HepG2 (cell line): Measurements from ENCODE around the gene CER1. TPM values are rescaled to one million over a fixed set of nuclear protein-coding genes. Genes with fewer than 3 reads are reported as not detected.

ENCODE experiments used
- BORCS8-MEF2B ChIP-seq: sonication (generic); formaldehyde crosslinking; IDR thresholded peaks from 2 replicates; pipeline ENCODE4 v1.8.0; 2022; ENCODE audit warnings: mild to moderate bottlenecking, missing genetic modification reagents
- MLLT10 ChIP-seq: sonication (generic); formaldehyde crosslinking; IDR thresholded peaks from 2 replicates; pipeline ENCODE4 v1.4.0; 2020; ENCODE audit warnings: missing genetic modification reagents
- NFYB ChIP-seq: sonication (generic); formaldehyde crosslinking; IDR thresholded peaks from 2 replicates; pipeline ENCODE4 v1.4.0; 2020; ENCODE audit warnings: missing genetic modification reagents
- PCBP1 ChIP-seq: fragments of 200-400 bp; formaldehyde crosslinking; IDR thresholded peaks from 2 replicates; pipeline ENCODE4 v1.6.1; 2017; ENCODE audit warnings: mild to moderate bottlenecking, low read depth, low read length, borderline replicate concordance
- PHF8 ChIP-seq: sonication (generic); formaldehyde crosslinking; IDR thresholded peaks from 2 replicates; pipeline ENCODE4 v1.5.0; 2020; ENCODE audit warnings: missing genetic modification reagents
- RBM39 ChIP-seq: fragments of 200-400 bp; formaldehyde crosslinking; IDR thresholded peaks from one replicate; pipeline ENCODE4 v1.6.1; 2018; ENCODE audit warnings: antibody characterized with exemption, mild to moderate bottlenecking, low read depth, low read length; ENCODE audit not compliant: poor library complexity, severe bottlenecking
- SAP130 ChIP-seq: IDR thresholded peaks from 2 replicates; pipeline ENCODE4 v1.6.1; 2016; ENCODE audit warnings: low read depth
- TEAD2 ChIP-seq: sonication (generic); formaldehyde crosslinking; IDR thresholded peaks from 2 replicates; pipeline ENCODE4 v1.9.0; 2021; ENCODE audit warnings: missing genetic modification reagents
- ZNF251 ChIP-seq: sonication (generic); formaldehyde crosslinking; IDR thresholded peaks from 2 replicates; pipeline ENCODE4 v1.9.0; 2021; ENCODE audit warnings: mild to moderate bottlenecking, missing genetic modification reagents
- ZNF441 ChIP-seq: sonication (generic); formaldehyde crosslinking; IDR thresholded peaks from 2 replicates; pipeline ENCODE4 v1.7.0; 2021; ENCODE audit warnings: missing genetic modification reagents, borderline replicate concordance
- ZNF7 ChIP-seq: IDR thresholded peaks from 2 replicates; pipeline ENCODE4 v1.6.1; 2016; ENCODE audit warnings: missing biosample characterization, missing genetic modification reagents
- polyA plus RNA-seq, 8 experiments: library from polyadenylated mRNA; depleted of rRNA in 3 of 8; stranded (reverse) in 7 of 8; unstranded in 1 of 8; fragments of >200 nt; fragmentation: Illumina TruSeq in 4 of 8; extraction: Trizol in 4 of 8; gene quantifications; 2 replicates each; pipeline versions ENCODE4 v1.2.1 to v1.2.3, GENCODE V29; 2011 to 2016; ENCODE audit warnings: low read depth in 4 of 8, missing spikeins in 1 of 8, mixed read lengths in 1 of 8; ENCODE audit not compliant: insufficient read depth in 1 of 8
- total RNA-seq, 5 experiments: library from RNA; depleted of rRNA; stranded (reverse); fragments of >200 nt; fragmentation: Illumina TruSeq; extraction: Trizol; gene quantifications; 2 replicates each; pipeline ENCODE4 v1.2.3, GENCODE V29; 2016; ENCODE audit warnings: low read depth in 1 of 5
- TF ChIP-seq, protein P1 (sequence below): sonication (generic); formaldehyde crosslinking; IDR thresholded peaks from 2 replicates; pipeline ENCODE4 v1.9.0; 2022; ENCODE audit warnings: missing genetic modification reagents, mild to moderate bottlenecking, borderline replicate concordance
- TF ChIP-seq, protein P2 (sequence below): IDR thresholded peaks from 2 replicates; pipeline ENCODE4 v1.6.1; 2016; ENCODE audit warnings: low read depth, control low read depth
- TF ChIP-seq, protein P3 (sequence below): sonication (generic); formaldehyde crosslinking; IDR thresholded peaks from 2 replicates; pipeline ENCODE4 v1.5.1; 2020; ENCODE audit warnings: missing genetic modification reagents, mild to moderate bottlenecking, borderline replicate concordance
- TF ChIP-seq, protein P4 (sequence below), 2 experiments: fragments of 450-650 bp in 1 of 2; sonication (generic) in 1 of 2; formaldehyde crosslinking in 1 of 2; IDR thresholded peaks; 2 replicates each; pipeline versions ENCODE4 v1.6.1 to v1.8.0; 2016 to 2022; ENCODE audit warnings: antibody characterized with exemption in 1 of 2, mild to moderate bottlenecking in 1 of 2, missing genetic modification reagents in 1 of 2

Gene CER1
- total and polyA plus RNA-seq, 2 of the 13 experiments (the other 11 are each of a cell fraction or from before 2014, with no cell fraction given): 0.18 TPM; not detected in 1

DNA sequence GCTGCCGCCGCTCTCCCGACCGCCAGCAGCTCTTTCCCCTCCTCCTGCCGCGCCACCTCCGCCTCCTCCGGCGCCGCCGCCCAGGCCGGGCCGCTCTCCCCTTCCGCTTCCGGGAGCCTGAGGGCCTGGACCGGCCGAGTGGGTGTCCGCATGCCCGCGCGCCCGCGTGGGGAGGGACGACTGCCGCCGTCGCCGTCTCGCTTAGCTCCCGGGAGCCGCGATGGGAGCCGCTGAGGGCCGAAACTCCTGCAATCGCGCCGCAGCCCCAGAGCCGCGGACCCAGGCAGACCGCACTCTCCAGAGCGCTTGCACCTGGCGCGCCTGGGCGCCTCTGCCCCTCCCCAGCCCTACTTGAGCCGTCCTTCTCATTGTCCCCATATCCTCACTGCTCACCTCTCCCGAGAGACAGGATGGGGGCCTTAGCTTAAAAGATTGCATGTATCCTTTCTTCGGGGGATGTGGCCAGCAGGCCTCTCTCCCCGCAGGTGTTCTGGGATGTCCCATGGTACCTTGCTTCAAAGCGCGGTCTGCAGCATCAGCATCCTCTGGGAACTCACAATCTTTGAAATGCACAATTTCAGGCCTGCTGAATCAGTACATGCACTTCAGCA is 29.2 kb downstream of the CER1 start, which contains the start of gene ZDHHC21 (continued):
- TF ChIP-seq, protein P1, sequence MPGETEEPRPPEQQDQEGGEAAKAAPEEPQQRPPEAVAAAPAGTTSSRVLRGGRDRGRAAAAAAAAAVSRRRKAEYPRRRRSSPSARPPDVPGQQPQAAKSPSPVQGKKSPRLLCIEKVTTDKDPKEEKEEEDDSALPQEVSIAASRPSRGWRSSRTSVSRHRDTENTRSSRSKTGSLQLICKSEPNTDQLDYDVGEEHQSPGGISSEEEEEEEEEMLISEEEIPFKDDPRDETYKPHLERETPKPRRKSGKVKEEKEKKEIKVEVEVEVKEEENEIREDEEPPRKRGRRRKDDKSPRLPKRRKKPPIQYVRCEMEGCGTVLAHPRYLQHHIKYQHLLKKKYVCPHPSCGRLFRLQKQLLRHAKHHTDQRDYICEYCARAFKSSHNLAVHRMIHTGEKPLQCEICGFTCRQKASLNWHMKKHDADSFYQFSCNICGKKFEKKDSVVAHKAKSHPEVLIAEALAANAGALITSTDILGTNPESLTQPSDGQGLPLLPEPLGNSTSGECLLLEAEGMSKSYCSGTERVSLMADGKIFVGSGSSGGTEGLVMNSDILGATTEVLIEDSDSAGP (CRISPR knock-in tag): peak; percentile 90
- TF ChIP-seq MLLT10 (CRISPR knock-in tag) (no peak), ZNF7 (CRISPR knock-in tag) (no peak), ZNF251 (no peak), BORCS8-MEF2B (peak; percentile 72; the same call in 1 of the 2 replicates), NFYB (CRISPR knock-in tag) (no peak), TEAD2 (CRISPR knock-in tag) (no peak), ZNF441 (CRISPR knock-in tag) (peak; percentile 89; the same call in 1 of the 2 replicates), SAP130 (CRISPR knock-in tag) (peak; percentile 42; the same call in 1 of the 2 replicates), PCBP1 (no peak), RBM39 (peak; percentile 65), PHF8 (CRISPR knock-in tag) (peak; percentile 96)
- TF ChIP-seq, protein P2, sequence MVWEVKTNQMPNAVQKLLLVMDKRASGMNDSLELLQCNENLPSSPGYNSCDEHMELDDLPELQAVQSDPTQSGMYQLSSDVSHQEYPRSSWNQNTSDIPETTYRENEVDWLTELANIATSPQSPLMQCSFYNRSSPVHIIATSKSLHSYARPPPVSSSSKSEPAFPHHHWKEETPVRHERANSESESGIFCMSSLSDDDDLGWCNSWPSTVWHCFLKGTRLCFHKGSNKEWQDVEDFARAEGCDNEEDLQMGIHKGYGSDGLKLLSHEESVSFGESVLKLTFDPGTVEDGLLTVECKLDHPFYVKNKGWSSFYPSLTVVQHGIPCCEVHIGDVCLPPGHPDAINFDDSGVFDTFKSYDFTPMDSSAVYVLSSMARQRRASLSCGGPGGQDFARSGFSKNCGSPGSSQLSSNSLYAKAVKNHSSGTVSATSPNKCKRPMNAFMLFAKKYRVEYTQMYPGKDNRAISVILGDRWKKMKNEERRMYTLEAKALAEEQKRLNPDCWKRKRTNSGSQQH (CRISPR knock-in tag): 0 out of 2 replicates have a peak, but pooled peaks have one; percentile 35
- TF ChIP-seq, protein P3, sequence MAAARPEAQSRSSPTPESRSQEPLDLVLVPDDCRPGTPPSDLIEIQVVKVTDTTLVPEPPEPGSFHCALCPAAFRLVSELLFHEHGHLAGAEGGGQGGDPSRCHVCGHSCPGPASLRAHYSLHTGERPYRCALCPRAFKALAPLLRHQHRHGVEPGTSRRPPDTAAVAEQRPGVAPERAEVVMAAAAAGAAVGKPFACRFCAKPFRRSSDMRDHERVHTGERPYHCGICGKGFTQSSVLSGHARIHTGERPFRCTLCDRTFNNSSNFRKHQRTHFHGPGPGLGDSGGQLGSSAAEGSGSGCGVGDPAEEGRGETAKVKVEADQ: no peak
- TF ChIP-seq, protein P4, sequence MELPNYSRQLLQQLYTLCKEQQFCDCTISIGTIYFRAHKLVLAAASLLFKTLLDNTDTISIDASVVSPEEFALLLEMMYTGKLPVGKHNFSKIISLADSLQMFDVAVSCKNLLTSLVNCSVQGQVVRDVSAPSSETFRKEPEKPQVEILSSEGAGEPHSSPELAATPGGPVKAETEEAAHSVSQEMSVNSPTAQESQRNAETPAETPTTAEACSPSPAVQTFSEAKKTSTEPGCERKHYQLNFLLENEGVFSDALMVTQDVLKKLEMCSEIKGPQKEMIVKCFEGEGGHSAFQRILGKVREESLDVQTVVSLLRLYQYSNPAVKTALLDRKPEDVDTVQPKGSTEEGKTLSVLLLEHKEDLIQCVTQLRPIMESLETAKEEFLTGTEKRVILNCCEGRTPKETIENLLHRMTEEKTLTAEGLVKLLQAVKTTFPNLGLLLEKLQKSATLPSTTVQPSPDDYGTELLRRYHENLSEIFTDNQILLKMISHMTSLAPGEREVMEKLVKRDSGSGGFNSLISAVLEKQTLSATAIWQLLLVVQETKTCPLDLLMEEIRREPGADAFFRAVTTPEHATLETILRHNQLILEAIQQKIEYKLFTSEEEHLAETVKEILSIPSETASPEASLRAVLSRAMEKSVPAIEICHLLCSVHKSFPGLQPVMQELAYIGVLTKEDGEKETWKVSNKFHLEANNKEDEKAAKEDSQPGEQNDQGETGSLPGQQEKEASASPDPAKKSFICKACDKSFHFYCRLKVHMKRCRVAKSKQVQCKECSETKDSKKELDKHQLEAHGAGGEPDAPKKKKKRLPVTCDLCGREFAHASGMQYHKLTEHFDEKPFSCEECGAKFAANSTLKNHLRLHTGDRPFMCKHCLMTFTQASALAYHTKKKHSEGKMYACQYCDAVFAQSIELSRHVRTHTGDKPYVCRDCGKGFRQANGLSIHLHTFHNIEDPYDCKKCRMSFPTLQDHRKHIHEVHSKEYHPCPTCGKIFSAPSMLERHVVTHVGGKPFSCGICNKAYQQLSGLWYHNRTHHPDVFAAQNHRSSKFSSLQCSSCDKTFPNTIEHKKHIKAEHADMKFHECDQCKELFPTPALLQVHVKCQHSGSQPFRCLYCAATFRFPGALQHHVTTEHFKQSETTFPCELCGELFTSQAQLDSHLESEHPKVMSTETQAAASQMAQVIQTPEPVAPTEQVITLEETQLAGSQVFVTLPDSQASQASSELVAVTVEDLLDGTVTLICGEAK (IDR thresholded peaks at IDR 0.05): no peak
- TF ChIP-seq, protein P4 (CRISPR knock-in tag; IDR thresholded peaks at IDR 0.05): peak; percentile 91
